Right renal cortex interstitium (tissue), 3 donors: Measurements from ENCODE around the gene PPP3CA. TPM values are rescaled to one million over a fixed set of nuclear protein-coding genes. Genes with fewer than 3 reads are reported as not detected.
"Not testable (repeated sequence)": the region's sequence is repeated elsewhere in the genome, so short reads cannot be mapped to it uniquely, and the experiment has no call there.

Experiments
- DNase-seq, 3 donors: peaks; one replicate each; pipeline ENCODE4 v3.0.0-alpha.2; 2013; ENCODE audit warnings: low read depth in 3 of 3, low spot score in 2 of 3
- polyA plus RNA-seq, 3 donors: library from polyadenylated mRNA; unstranded; fragments of 120-200 nt; gene quantifications; one replicate each; pipeline ENCODE4 v1.2.1, GENCODE V29; 2013; ENCODE audit not compliant: insufficient read length in 3 of 3

PPP3CA gene
- polyA plus RNA-seq, 3 donors = 50.0 to 53.7 (median 51.9) TPM

DNA sequence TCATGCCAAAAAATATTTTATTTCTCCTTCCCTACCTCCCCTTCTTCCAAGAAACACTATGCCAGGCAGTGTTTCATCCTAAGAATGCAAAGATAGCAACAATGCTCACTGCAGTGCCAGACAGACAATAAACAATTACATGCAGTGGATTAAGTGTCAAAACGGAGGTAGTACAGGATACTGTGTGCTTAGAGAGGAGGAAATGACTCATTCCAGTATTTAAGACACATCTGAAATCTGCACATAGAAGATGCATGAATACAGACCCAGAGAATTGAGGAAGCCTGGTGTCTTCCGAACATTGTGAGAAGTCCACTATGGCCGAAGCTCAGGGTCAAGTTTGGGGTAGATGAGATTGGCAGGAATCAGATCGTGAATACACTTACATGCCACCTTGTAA, 326.4 kb downstream of the PPP3CA start:
- DNase-seq = no peak

DNA sequence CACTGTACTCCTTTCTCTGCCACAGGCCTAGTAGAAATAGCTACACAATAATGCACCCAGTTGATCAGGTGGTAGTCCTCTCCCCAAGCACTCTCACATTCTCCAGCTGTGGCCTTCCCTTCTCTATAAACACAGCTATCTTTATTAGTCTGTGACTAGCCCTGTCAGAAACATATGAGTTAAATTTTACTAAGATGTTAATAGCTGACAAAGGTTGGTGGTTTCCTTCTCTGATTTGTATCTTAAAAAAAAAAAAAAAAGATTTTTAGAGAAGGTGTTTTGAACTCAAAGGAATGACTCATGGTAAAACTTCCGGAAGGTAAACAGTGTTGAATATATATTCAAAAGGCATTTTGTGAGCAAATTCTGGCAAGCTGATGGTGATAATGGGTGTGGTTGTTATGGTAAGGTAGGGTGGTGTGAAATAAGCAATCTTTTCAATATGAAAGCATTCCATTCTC, 327.4 kb downstream of the PPP3CA start:
- no peak for DNase-seq

DNA sequence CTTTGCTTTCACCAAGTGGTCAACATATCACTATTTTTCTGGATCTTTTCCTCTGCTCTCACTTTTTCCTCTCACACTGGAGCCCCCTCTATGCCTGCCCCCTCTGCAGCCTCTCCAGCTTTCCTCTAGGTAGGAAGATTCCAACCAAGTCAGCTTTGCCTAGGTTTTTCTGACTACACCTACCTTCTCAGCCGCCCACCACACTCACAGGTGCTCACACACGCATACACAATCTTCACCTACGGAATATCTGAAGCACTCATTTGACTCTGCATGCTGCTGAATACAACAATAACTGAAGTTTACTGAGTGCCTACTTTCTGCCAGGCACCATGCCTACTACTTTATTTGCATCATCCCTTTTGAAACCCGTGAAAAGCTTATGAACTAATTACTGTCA, 328.0 kb downstream of the PPP3CA start:
- DNase-seq = no peak

DNA sequence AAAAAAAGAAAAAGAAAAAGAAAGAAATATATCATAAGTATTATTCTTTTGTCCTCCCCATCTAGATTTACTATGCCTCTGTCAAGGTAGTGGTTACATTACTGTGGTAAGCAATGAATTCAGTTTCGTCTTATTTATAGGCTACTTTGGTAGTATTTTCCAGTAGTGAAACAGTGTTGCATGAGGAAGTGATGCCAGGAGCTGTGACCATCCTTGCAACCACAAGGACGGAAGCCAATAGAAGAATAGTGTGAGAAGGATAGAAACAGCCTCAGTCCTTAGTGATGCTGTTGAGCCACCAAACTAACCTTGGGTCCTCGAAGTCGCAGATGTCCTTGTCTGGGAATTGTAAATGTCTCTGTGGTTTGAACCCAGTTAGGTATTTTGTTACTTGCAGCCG, 328.5 kb downstream of the PPP3CA start:
- DNase-seq = no peak

DNA sequence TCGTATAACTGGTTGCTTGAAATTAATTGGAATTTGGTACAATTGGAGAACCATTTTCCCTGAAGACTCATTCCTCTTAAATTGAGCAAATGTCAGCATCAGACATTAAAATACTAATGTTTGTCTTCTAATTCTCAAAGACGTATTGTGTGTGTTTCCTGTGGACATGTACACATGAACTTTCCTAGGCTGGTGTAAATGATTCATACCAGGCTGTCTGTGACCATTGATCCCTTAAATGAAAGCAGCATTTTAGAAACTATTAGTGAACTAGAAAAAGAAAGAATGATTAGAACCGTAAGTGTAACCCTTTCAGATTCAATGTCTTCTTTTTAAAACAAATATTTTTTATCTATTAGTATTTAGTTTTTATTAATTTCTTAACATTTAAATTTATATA, 332.9 kb downstream of the PPP3CA start:
- DNase-seq = no peak

DNA sequence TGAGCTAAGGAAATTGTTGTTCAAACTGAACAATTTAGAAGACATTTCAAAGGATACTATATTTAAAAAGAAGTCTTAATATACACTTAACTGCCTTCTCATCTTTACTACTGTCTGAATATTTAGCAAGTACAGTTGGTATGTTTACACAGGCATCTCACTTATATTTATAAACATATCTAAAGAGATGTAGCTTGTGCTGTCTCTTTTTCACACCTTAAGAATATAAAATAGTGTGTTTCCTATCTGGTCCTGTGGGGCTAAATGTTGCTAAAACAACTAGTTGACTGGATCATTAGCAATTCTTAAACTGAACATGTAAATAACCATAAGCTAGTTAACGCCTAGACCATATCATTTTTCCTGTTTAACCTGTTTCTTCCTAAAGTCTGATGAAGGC, 336.3 kb downstream of the PPP3CA start:
- no peak for DNase-seq

DNA sequence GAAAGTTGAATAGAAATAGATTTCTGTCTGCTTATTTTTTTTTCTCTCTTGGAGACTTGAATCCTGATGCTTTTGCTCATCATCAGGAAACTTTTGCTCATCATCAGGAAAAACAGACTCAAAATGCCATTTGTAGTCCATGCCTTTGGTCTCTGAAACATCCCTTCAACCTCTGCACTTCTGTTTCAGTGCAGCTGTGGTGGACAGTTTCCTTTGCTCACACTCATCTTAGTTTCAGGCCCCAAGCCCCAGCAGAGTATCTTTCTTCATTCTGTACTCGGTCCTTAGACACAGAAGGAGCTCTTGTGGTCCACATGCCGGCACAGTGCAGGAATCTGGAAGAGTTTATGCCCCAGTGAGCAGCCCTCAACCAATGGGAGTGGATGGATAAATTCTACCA, 337.9 kb downstream of the PPP3CA start:
- DNase-seq = no peak

DNA sequence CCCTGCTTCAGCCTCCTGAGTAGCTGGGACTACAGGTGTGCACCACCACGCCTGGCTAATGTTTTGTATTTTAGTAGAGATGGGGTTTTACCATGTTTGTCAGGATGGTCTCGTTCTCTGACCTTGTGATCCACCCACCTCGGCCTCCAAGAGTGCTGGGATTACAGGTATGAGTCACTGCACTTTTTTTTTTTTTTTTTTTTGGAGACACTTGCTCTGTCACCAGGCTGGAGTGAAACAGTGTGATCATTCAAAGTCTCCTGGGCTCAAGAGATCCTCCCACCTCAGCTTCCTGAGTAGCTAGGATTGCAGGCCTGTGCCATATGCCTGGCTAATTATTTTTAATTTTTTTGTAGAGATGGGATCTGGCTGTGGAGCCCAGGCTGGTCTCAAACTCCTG, 338.8 kb downstream of the PPP3CA start:
- no peak for DNase-seq

DNA sequence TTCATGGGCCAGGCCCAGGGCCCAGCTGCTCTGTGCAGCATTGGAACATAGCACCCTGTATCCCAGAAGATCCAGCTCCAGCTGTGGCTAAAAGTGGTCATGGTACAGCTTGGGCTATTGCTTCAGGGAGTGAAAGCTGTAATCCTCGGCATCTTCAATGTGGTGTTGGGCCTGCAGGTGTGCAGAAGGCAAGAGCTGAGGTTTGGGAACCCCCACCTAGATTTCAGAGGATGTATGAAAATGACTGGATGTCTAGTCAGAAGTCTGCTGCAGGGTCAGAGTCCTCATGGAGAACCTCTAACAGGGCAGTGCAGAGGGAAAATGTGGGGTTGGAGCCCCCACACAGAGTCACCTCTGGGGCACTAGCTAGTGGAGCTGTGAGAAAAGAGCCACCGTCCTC, 341.7 kb downstream of the PPP3CA start:
- no peak for DNase-seq

DNA sequence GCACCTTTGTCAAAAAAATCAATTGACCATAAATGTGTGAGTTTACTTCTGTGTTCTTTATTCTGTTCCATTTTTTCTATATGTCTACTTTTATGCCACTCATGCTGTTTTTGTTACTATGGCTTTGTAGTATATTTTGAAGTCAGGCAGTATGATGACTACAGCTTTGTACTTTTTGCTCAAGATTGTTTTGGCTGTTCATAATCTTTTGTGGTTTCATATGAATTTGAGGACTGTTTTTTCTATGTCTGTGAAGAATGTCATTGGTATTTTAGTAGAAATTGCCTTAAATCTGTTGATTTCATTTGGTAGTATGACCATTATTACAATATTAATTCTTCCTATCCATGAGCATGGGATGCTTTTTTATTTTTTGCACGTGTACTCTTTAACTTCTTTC, 346.8 kb downstream of the PPP3CA start:
- DNase-seq = no peak

DNA sequence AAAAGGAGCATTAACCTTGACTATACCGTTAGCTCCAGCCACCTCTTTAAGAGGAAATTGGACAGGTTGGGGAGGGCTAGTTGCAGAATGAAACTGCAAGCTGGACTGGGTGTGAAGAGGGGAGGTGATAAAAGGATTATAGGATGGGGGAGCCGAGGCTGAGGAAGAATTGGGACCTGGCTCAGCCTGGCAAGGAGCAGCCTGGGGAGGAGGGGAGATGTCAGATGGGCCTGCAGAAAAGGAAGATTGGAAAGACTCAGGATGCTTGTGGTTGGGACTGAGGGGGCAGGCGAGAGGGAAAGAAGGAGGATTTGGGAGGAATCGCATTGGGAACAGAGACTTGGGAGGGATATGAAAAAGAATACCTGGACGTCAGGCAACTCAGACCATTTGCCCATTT, 351.7 kb downstream of the PPP3CA start:
- no peak for DNase-seq

DNA sequence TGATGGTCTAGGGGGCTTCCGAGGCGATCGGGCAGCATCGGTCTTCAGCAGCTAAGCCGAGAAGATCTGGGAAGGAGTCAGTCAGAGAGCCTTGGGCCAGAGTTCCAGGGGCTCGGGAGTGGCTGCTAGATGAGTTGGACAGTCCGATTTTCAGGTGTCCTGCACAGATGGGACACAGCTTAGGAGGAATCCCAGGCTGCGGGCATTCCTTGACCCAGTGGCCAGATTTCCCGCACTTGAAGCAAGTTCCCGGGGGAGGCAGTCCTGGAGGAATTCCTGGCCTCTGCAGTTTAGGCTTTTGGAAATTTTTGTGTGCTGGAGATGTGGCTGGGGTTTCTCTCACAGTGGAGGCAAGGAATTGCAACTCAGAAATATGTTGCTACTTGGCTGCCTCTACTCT, 352.3 kb downstream of the PPP3CA start:
- DNase-seq = not testable (repeated sequence)

DNA sequence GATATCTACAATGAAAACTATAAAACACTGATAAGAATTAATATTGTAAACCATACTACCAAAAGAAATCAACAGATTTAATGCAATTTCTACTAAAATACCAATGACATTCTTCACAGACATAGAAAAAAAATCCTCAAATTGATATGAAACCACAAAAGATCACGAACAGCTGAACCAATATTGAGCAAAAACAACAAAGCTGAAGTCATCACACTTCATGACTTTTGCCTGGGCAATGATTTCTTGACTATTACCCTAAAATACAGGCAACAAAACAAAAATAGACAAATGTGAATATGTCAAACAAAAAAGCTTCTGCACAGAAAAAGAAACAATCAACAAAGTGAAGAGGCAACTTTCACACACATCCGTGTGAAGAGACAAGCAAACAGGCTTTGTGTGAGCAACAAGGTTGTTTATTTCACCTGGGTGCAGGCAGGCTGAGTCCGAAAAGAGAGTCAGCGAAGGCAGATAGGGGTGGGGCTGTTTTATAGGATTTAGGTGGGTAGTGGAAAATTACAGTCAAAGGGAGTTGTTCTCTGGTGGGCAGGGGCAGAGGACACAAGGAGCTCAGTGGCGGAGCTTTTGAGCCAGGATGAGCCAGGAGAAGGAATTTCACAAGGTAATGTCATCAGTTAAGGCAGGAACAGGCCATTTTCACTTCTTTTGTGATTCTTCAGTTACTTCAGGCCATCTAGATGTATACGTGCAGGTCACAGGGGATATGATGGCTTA, 355.8 kb downstream of the PPP3CA start:
- not testable (repeated sequence) for DNase-seq

DNA sequence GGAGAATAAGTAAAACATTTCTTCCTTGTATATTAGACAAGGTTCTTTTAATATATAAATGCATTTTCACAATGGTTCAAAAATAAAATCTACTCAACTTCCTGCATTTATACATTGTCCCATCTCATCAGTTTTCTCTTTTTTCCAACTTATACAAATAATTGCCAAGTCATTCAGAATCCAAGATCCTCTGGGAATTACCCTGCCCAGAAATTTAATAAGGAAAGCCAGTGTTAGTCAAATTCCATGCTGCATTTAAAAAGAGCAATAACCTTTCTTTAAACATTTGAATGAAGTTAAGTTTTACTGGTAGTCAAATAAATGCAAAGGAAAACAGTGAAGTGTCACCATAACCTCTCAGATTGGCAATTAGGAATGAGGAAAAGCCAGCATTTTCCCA, 357.9 kb downstream of the PPP3CA start:
- DNase-seq = no peak

DNA sequence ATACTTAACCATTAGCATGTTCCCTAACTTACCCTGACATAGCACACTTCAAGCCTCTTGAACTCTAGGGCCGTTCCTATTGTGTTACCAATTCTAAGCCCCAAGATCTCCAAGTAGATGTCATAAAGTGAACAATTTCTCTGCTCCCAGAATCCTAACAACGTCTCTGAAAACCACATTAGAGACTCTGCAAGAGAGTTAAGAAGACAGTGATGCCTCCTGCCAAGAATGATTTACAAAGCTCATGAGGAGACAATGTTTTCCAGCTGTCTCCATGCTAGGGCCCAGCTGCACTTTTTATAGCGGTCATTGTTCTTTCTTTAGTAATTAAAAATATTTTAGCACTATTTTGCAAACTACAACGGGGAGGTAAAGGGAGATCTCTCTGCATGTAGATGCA, 358.4 kb downstream of the PPP3CA start:
- DNase-seq = no peak

DNA sequence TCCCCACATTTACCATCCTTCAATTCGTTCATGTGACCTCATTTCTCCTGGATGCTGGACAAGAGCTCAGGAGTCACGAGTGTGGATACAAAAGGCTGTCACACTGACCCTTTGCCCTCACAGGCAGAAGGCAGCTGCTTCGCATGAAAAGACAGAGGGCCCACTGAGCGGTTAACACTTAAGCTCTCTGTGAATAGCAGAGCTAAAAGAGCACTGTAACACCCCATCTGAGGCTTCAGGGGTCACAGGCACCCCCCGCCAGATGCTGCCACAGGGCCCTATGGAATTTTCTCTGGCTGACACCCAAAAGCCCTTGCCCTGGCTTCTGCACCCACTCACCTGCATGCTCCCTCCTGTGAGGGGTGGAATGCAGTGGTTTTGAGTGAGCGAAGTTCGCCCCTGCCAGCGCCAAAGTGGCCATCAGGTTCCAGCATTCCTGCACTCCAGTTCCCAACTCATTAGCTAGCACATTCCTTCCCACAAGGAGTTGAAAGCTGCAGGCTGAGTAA, 360.9 kb downstream of the PPP3CA start:
- DNase-seq = no peak

DNA sequence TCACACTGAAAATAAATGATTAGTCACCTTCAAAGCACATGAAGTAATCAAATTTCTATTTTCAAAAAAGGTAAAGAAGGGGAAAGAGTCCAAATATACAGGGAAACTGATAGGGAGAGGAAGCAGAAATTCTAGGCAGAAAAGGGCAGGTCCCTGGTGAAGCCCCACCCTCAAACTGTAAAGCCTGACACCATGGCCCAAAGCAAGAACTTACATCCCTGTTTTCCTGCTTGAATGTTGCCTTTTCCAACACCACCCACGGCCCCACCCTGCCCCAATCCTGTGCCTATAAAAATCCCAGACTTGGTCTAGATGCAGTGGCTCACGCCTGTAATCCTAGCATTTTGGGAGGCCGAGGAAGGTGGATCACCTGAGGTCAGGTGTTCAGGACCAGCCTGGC, 361.8 kb downstream of the PPP3CA start:
- DNase-seq = no peak

DNA sequence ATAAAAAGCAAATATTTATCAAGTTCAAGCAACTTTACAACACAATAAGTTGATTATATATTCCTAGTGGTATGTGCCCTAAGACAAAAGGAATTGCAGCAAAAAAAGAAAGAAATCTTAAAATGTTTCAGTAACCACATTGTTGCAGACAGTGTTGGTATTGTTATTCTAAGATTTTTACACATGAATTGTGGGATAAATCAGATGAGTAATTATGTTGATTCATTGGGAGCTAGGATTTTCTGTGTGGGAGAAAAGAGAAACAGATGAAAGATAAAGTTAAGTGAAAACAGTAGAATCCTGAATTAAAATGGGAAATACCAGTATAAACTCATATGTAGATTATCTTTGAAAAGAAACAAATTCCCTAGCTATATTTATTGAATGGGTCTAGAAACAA, 362.4 kb downstream of the PPP3CA start:
- DNase-seq = no peak

DNA sequence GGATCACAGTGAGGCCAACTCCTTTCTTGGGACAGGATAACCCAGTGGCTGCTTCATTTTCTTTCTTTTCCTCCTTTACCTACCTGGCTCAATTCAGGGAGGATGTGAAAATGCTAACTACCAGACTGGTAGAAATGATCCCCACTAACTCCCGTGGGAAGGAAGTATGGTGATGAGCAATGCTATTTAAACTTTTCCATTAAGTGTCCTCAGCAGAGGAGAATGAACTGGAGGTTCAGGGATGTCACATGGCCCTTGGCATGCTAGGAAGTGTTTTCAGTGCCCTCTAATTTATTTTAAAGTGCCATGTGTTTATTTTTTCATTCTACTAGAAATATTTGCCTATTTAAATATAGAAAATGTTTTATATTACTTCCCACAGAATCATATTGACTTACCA, 363.9 kb downstream of the PPP3CA start:
- DNase-seq = no peak

DNA sequence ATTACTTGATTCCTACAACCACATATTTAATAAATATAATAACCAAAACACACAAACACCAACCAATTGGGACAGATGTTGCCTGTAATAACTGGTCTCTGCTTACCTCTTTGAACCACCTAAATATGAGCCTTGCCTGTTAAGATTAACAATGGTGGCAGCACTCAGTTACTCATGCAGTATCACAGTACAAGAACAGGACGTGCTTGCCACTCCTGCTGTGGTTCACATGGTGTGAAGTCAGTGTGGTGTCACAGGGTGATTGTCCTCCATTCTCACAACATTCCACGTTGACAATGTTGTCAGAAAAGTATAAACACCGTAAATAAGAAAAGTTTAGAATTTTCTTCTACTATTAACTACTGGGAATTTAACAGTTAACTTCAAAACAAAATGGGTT, 365.0 kb downstream of the PPP3CA start:
- DNase-seq = no peak

DNA sequence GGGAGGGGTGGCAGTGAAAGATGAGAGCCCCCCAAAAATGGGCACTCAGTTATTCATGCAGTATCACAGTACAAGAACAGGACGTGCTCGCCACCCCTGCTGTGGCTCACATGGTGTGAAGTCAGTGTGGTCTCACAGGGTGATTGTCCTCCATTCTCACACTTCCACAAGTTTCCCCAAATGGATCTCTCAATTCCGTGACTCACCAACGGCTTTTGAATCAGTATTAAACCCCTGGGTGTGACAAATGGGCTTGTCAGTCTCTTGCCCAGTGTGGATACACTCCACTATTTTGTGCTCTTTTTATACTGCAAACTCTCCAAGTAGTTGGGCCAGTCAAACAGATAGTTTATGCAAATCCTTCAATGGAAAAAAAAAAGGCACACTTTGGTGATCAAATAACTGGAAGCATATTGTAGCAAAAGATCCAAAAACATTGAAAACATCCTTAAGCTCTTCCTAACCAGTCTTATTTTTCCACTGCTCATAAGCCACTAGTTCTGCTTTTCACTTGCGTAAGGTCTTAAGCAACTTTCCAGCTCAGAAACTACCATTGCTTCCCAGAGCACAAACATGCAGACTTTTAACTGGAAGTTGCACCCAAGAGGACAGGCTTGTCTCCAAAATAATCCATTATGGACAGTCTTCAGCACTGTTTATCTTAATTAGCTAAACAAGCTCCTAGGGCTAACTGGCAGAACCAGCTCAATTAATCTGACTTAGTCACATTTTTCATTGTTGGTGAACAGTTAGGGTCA, 365.7 kb downstream of the PPP3CA start:
- no peak for DNase-seq

DNA sequence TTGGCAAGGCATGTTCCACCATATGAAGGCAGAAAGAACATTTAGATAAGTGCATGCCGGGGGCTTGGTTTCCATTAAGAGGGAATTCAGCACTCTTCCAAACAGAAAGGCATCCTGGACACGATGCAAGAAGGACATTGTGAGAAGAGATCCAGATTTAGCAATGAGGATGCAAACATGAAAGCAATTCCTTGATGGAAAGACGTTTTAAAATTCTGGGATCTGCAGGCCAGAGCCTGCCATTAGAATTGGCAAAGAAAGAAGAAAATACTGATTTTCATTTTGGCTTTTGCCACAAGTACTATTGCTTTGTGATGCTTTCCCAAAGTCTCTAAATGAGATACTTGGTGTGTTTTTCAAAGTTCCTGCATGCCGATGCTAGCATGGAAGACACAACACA, 367.6 kb downstream of the PPP3CA start:
- DNase-seq = no peak
